Glutamatergic neuron (in vitro differentiated cells): ENCODE data around the gene WNT3A. TPM values are rescaled to one million over a fixed set of nuclear protein-coding genes. Genes with fewer than 3 reads are reported as not detected.
A peak's percentile ranks its signal among the peaks of the same experiment; 100 is the strongest.

ENCODE experiments used
- DNase-seq: peaks from one replicate; pipeline ENCODE4 v3.0.0; 2022
- H3K27ac Mint-ChIP-seq: one replicate; pipeline ENCODE4 v1.8.0; 2020; ENCODE audit warnings: mild to moderate bottlenecking, mixed read lengths, inconsistent platforms; ENCODE audit not compliant: unreplicated experiment
- H3K27me3 Mint-ChIP-seq: one replicate; pipeline ENCODE4 v1.8.0; 2020; ENCODE audit warnings: mild to moderate bottlenecking, moderate library complexity, mixed read lengths, inconsistent platforms; ENCODE audit not compliant: unreplicated experiment
- H3K36me3 Mint-ChIP-seq: one replicate; pipeline ENCODE4 v1.8.0; 2020; ENCODE audit warnings: mild to moderate bottlenecking, mixed read lengths, inconsistent platforms; ENCODE audit not compliant: unreplicated experiment
- H3K4me1 Mint-ChIP-seq: one replicate; pipeline ENCODE4 v1.8.0; 2020; ENCODE audit warnings: mild to moderate bottlenecking, low read depth, mixed read lengths, inconsistent platforms; ENCODE audit not compliant: unreplicated experiment
- H3K4me3 Mint-ChIP-seq: one replicate; pipeline ENCODE4 v1.8.0; 2020; ENCODE audit warnings: mild to moderate bottlenecking, mixed read lengths, inconsistent platforms; ENCODE audit not compliant: unreplicated experiment
- H3K9me3 Mint-ChIP-seq: one replicate; pipeline ENCODE4 v1.8.0; 2020; ENCODE audit warnings: mild to moderate bottlenecking, moderate library complexity, mixed read lengths, inconsistent platforms; ENCODE audit not compliant: unreplicated experiment
- CTCF ChIP-seq: fragments of 200-600 bp; sonication (generic); IDR thresholded peaks from one replicate; pipeline ENCODE4 v1.5.0; 2021; ENCODE audit not compliant: partially characterized antibody, unreplicated experiment
- total RNA-seq: library from RNA; stranded (reverse); fragmentation: NEBNext Ultra II Directional; extraction: Animal tissue kit (Norgen Biotek cat#: 25700); gene quantifications from one replicate; pipeline ENCODE4 v1.2.1, GENCODE V29; 2021; ENCODE audit not compliant: unreplicated experiment

The WNT3A gene
- total RNA-seq, 1 donor from 2014 or later = not detected

DNA sequence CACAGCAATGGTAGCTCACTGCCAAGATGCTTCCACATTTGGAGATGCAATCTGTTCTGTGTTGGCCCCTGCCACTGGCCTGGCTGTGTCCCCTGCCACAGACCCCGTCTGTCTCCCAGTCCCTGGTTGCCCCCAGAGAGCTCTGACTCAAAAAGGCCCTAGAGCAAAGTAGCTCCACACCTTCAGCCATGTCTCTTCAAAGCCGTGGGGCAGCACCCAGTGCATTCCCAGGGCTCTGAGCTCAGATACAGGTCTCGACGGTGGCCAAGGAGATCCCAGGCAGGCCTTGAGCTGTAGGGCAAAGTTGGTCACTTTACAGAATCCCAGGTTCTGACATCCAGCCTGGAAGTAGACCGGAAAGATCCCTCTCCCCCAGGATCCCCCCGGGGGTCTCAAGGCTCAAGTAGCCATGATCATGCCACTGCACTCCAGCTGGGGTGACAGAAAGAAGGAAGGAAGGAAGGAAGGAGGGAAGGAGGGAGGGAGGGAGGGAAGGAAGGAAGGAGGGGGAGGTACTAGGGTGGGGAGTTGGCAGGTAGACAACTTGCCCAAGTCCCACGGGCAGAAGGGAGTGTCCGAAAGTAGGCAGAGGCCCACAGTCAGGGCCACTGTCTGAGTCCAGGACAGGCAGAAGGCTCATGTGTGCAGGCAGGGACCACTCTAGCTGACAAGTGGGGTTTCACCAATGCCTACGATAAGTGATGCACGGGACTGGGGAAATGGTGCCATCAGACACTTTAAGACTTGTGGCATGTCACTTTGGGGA lies 71.0 kb downstream of the WNT3A start:
- DNase-seq = no peak
- H3K27me3 Mint-ChIP-seq = peaks cover 10% of the 10 kb centered on the region
- no peaks in the 10 kb centered on the region for H3K36me3 Mint-ChIP-seq
- H3K9me3 Mint-ChIP-seq = no peaks in the 10 kb centered on the region
- no peak overlapping the region for H3K27ac Mint-ChIP-seq
- no peaks in the 10 kb centered on the region for H3K4me1 Mint-ChIP-seq
- TF ChIP-seq CTCF = no peak
- H3K4me3 Mint-ChIP-seq = no peak overlapping the region

DNA sequence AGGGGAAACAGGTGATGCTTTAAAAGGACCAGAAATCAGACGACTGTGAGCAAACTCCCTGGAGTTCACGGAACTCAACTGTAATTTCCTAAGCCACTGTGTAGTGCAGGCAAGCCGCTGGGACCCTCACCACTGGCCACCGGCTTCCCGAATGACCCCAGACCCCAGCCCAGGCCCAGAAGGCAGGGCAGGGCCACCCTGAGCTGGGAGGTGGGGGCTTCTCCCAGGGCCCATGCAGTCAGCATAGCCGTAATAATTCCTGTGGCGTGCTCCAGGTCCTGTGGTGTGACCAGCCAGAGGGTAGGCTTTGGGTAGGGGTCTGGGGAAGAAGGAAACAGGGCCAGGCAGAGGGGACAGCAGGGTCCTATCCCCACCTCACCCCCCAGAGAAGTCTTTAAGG lies 72.2 kb downstream of the WNT3A start:
- DNase-seq = no peak
- Mint-ChIP-seq H3K27me3 (peaks cover 11% of the 10 kb centered on the region), H3K36me3 (no peaks in the 10 kb centered on the region), H3K4me3 (no peak overlapping the region), H3K9me3 (peaks cover 6% of the 10 kb centered on the region), H3K4me1 (no peaks in the 10 kb centered on the region), H3K27ac (no peak overlapping the region)
- TF ChIP-seq CTCF = no peak

GRCh38 chr1:228079601-228080263 lies 72.9 kb downstream of the WNT3A start:
- Mint-ChIP-seq H3K4me1 (peaks cover 6% of the 10 kb centered on the region), H3K27me3 (peaks cover 8% of the 10 kb centered on the region), H3K9me3 (peaks cover 7% of the 10 kb centered on the region), H3K27ac (no peak overlapping the region), H3K36me3 (no peaks in the 10 kb centered on the region), H3K4me3 (no peak overlapping the region)
- no peak for TF ChIP-seq CTCF
- no peak for DNase-seq

- H3K4me1 Mint-ChIP-seq = peaks cover 15% of the 10 kb centered on the region
- no peaks in the 10 kb centered on the region for H3K36me3 Mint-ChIP-seq
- no peak for DNase-seq
- peaks cover 6% of the 10 kb centered on the region for H3K27me3 Mint-ChIP-seq
- H3K4me3 Mint-ChIP-seq = peak overlapping the region; percentile 42
- TF ChIP-seq CTCF = no peak
- H3K27ac Mint-ChIP-seq = peak overlapping the region; percentile 59
- H3K9me3 Mint-ChIP-seq = peaks cover 7% of the 10 kb centered on the region
These were observed 74.3 kb downstream of the WNT3A start for GRCh38 chr1:228081144-228081543.
